ENCODE data around the gene RALBP1.
A peak's percentile ranks its signal among the peaks of the same experiment; 100 is the strongest.

Gene RALBP1

DNA sequence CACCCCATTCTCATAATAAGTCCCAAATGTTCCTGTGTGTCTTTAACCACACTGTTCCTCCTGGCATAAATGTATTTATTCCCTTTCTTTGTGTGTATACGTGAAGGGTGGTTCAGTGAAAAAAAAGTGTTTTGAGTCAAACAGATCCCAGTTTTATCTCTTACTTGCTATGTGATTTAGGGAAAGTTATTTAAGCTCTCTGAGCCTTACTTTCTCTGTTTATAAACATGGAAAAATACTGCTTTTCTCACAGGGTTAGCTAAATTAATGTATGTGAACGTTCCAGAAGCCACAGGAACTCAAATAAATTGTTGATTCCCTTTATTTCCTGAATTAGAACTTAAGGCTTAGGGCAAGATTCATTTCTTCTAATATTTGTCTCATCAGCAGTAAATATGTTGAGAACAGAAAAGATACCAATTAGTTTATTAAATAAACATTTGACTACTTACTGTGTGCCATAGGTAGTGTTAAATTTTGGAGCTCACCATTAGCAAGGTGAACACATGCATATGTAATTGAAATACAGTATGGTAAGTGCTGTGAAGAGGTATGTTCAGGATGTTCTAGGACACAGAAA, 33.2 kb downstream of the RALBP1 start:
- H3K4me3 ChIP-seq (replicated peaks; ENCODE audit: low read depth, low read length): no peak overlapping the region
- TF ChIP-seq, protein P1, sequence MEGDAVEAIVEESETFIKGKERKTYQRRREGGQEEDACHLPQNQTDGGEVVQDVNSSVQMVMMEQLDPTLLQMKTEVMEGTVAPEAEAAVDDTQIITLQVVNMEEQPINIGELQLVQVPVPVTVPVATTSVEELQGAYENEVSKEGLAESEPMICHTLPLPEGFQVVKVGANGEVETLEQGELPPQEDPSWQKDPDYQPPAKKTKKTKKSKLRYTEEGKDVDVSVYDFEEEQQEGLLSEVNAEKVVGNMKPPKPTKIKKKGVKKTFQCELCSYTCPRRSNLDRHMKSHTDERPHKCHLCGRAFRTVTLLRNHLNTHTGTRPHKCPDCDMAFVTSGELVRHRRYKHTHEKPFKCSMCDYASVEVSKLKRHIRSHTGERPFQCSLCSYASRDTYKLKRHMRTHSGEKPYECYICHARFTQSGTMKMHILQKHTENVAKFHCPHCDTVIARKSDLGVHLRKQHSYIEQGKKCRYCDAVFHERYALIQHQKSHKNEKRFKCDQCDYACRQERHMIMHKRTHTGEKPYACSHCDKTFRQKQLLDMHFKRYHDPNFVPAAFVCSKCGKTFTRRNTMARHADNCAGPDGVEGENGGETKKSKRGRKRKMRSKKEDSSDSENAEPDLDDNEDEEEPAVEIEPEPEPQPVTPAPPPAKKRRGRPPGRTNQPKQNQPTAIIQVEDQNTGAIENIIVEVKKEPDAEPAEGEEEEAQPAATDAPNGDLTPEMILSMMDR (IDR thresholded peaks at IDR 0.05; ENCODE audit: low read depth, low read length, missing control alignments): no peak
- no peak for DNase-seq (ENCODE audit: extremely low read depth, low read depth)

DNA sequence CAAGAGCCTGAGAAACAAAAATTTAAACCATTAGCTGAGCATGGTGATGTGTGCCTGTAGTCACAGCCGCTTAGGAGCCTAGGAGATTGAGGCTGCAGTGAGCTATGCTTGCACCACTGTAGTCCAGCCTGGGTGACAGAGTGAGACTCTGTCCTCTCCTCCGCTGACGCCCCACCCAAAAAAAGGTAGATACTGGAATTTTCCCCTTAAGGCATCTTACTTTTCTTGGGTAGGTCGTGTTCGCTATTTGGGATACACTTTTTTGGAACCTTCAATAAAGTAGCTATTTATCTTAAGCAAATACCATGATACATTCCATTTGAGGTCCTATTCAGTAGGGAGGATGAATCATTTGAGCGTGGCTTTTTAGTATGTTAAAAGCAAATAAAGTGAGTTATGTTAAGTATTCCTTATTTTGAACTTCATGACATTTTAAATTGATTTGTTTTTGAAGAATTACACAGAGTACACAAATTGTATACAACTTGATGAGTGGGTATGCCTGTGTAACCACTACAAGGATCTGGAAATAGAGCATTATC, 38.7 kb downstream of the RALBP1 start:
- H3K4me3 ChIP-seq (replicated peaks; ENCODE audit: low read depth, low read length): no peak overlapping the region
- DNase-seq (ENCODE audit: extremely low read depth, low read depth): no peak
- TF ChIP-seq, protein P1 (IDR thresholded peaks at IDR 0.05; ENCODE audit: low read depth, low read length, missing control alignments): no peak

DNA sequence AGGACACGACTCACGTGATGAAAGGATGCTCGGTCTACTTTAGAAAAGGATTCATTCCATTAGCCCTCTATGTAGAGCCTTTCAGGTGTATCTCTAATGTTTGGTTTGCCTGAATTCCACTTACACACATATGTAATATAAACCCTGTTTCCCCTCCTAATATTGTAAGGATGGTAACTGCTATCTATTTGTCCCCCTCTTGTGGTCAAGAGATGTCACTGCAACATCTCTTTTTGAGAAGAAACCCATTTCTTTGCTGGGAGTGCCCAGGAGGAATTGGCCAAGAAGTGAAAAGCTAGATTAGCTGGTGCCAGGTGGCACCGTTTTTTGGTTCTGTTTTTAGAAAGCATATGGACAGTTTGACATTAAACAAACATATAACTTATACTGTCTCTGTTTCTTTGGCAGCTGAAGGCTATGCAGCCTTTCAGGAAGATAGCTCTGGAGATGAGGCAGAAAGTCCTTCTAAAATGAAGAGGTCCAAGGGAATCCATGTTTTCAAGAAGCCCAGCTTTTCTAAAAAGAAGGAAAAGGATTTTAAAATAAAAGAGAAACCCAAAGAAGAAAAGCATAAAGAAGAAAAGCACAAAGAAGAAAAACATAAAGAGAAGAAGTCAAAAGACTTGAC, 41.2 kb downstream of the RALBP1 start:
- TF ChIP-seq, protein P1 (IDR thresholded peaks at IDR 0.05; ENCODE audit: low read depth, low read length, missing control alignments): peak; percentile 83
- no peak for DNase-seq (ENCODE audit: extremely low read depth, low read depth)
- no peak overlapping the region for H3K4me3 ChIP-seq (replicated peaks; ENCODE audit: low read depth, low read length)

DNA sequence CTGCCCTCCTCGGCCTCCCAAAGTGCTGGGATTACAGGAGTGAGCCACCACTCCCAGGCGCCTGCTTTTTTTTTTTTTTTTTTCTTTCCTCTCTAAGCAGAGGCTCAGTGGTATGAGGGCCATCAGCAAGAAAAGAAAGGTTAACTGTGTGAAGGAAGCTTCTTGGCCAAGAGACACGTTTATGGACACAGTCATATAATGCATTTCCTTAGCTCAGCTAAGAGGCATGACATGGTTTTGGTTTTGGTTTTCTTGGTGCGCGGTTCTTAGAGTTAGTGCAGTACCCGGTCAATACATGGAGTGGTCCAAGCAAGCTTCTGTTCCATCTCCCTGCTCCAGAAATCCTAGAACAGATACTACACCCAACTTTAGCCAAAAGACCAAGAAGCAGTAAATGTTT, 42.6 kb downstream of the RALBP1 start:
- TF ChIP-seq, protein P1 (IDR thresholded peaks at IDR 0.05; ENCODE audit: low read depth, low read length, missing control alignments): no peak
- H3K4me3 ChIP-seq (replicated peaks; ENCODE audit: low read depth, low read length): no peak overlapping the region
- DNase-seq (ENCODE audit: extremely low read depth, low read depth): no peak

DNA sequence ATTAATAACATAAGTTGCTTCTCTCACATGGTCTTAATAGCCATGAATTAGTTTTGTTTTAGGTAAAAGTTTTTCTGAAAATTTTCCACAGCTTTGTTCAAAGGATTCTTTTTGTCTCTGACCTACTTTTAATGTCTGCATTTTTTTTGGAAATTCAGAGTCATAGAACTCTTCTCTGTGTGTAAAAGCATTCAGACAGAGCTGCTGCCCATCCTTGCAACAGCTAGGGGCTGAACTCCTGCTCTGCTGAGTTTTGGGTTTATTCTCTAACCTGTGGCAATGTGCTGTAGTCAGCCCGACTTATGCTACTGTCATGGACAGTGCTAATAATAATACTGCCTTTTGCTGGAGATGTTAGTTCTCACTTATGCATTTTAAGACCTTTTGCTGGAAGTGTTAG, 44.1 kb downstream of the RALBP1 start:
- TF ChIP-seq, protein P1 (IDR thresholded peaks at IDR 0.05; ENCODE audit: low read depth, low read length, missing control alignments): no peak
- DNase-seq (ENCODE audit: extremely low read depth, low read depth): no peak
- no peak overlapping the region for H3K4me3 ChIP-seq (replicated peaks; ENCODE audit: low read depth, low read length)

DNA sequence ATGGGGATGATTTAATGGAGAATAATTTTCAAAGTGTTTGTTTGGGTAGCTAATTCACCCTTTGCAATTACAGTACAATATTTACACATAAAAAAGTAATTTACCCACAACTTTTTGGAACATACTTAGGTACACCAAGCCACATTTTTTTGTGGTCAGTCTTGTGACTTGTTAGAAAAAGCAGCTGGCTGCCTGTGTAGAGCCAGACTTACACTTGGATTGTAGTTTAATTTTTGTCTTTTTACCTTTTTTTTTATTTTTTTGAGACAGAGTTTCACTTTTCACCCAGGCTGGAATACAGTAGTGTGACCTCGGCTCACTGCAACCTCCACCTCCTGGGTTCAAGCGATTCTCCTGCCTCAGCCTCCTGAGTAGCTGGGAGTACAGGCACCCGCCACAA, 45.4 kb downstream of the RALBP1 start:
- no peak overlapping the region for H3K4me3 ChIP-seq (replicated peaks; ENCODE audit: low read depth, low read length)
- no peak for DNase-seq (ENCODE audit: extremely low read depth, low read depth)
- TF ChIP-seq, protein P1 (IDR thresholded peaks at IDR 0.05; ENCODE audit: low read depth, low read length, missing control alignments): no peak

All from HFF-Myc (cell line).